Hypothalamus (tissue), 51 donors: ENCODE data around the gene GRB2.
A peak's percentile ranks its signal among the peaks of the same experiment; 100 is the strongest.
"Not testable (repeated sequence)": the region's sequence is repeated elsewhere in the genome, so short reads cannot be mapped to it uniquely, and the experiment has no call there.

Experiments used
- DNase-seq, 51 donors: peaks; one replicate each; lab custom pipeline; 2025; lab: John Stamatoyannopoulos, UW

GRB2 gene

DNA sequence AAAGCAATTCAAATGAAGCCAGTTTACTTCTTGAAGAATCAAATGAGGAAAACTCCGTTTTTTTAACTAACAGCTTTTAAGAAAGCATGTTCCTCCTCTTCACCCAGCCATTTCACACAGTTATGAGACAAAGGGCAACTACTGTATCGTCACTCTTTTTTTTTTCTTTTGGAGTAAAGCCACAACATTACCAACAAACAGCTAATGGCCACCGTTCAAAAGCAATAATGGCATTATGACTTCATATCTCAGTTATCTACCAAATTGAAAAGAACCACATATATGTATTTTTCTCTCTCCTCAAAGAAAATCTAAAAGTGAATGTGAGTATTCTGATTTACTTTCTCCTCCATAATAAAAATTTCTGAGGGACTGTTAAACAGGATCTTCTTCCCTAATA, 14.5 kb downstream of the GRB2 start:
- no peak for DNase-seq

DNA sequence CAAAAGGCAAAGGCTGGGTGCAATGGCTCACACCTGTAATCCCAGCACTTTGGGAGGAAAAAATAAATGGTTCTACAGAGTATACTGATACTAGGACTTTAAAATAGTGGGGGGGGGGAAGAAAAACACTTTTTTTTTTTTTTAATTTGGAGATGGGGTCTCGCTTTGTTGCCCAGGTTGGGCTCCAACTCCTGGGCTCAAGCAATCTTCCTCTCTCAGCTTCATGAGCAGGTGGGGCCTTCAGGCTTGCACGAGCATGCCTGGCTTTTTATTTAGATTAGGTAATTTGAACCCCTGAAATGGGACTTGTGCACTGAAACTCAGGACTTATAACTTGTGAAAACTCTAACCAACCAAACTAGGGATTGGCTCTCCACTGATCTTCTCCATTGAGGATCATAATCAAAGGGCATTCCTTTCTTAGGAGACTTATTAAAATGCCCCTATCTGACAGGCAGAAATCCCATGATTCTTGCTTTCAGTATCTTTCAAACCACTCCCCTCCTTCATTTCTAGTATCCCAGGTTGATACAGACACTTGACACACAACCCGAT, 16.9 kb downstream of the GRB2 start:
- DNase-seq = no peak

- no peak for DNase-seq
These were observed 17.7 kb downstream of the GRB2 start for GRCh38 chr17:75387771-75388170.

- DNase-seq = no peak
These were observed 19.0 kb downstream of the GRB2 start for GRCh38 chr17:75386430-75386829.

DNA sequence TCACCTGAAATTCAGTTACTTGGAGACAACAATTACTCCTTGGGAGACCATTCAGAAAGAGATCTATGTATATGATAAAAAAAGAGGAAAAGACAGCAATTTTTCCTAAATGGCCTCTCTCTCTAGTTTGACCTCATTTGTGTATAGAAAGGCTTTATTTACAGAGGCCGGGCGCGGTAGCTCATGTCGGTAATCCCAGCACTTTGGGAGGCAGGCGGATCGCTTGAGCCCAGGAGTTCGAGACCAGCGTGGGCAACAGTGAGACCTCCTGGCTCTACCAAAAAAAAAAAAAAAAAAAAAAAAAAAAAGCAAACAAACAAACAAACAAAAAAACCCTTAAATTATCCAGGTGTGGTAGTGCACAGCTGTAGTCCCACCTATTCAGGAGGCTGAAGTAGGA, 20.7 kb downstream of the GRB2 start:
- no peak for DNase-seq

GRCh38 chr17:75383842-75384195, 21.7 kb downstream of the GRB2 start:
- no peak for DNase-seq

DNA sequence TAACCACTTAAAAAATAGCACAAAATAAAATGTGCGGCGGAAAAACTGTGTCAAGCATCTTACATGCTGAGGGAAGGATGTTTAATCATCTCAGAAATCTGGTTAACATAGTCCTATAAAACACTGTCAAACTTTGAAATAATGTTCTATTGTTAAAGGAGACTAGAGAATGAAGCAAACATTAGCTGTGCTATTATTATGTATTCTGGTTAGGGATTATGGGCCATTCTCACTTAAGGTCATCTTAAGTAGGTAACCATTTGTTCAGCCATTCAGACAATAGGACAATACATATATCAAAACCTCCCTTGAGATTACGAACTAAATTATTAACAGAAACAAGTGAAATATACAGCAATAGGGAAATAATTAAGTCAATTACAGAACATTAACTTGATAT, 24.7 kb downstream of the GRB2 start:
- DNase-seq = no peak

DNA sequence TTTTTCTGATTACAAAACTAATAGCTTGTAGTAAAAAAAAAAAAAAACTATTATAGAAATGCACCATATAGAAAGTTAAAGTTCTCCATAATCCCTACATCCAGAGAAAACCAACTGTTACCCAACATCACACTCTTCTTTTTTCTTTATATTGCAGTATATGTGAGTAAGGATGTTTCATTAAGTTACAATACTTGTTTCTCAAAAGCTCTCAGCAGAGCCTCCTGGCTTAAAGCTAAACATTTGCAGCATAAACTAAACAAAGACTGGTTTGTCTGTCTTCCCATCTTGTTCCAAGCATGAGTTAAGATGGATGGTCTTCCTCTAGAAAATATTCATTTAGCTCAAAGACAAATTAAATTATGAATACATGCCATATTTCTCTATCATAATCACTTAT, 25.2 kb downstream of the GRB2 start:
- DNase-seq = no peak

- not testable (repeated sequence) for DNase-seq
These were observed 26.1 kb downstream of the GRB2 start for GRCh38 chr17:75379426-75379825.

DNA sequence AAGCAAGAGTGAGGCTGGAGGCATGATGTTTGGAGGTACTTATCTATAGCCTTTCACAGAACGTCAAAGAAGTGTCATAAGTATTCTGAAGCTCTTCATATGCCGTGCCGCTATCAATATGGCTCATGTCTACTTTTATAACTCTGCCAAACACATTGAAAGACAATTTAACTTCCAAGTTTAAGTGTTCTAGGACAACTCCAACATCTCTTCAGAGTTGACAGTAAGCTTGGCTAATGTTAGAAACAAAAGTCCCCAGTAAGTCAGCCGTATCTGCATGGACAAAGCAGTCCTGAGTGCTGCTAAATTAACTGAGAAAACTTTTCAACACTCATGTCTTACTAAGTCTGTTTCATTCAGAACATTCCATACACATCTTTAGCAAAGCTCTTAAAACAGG, 32.2 kb downstream of the GRB2 start:
- DNase-seq = no peak

DNA sequence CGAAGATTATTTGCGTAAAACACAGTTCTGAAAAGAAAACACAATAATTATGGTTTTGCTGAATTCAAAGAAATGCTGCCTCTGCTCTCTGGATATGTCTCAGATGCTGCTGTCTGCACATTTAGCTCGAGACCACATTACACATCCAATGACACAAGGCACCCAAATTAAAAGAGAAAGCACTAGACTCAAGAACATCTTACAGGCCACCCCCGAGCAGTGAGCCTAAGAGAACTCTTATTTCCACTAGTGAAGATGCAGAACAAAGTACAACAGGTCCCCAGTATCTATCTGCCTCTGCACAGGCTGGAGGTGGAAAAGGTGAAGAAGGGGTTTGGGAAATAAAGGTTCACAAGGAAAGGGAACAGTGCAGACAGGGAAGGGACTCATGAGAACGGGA, 33.5 kb downstream of the GRB2 start:
- DNase-seq = peak in 1 of 51 donors; percentile 31

- peak in 1 of 51 donors; percentile 20 for DNase-seq
These were observed 34.1 kb downstream of the GRB2 start for GRCh38 chr17:75371339-75371738.

DNA sequence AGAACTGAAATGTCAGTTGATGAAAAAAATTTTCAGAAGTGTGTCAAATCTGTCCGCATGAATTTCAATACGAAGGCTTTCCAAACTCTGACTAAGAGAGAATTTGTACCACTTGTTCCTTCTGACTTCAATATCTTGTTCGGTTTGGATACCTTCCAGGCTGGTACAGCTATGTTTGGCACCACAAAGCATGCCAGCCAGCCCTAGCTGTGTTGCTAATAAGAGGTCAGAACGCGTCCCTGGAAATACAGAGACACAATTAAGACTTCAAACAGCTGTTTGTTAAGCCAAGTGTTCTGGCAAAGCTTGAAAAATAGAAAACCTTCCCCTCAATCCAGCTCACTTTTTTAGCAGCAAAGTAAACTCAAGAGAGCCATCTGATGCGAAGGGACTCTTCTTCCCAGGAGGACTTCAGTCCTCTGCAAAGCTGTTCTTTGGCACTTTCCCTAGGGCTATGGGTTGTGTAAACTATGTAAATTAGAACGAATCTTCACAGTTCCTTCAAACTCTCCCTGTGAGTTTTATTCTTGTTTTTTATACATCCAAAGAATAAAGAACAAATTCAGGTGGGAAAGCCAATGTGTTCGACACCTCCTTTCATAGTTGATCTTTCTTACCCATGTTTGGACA, 35.1 kb downstream of the GRB2 start:
- DNase-seq = peak in 22 of 51 donors; percentile 3 to 72 (median 14)

DNA sequence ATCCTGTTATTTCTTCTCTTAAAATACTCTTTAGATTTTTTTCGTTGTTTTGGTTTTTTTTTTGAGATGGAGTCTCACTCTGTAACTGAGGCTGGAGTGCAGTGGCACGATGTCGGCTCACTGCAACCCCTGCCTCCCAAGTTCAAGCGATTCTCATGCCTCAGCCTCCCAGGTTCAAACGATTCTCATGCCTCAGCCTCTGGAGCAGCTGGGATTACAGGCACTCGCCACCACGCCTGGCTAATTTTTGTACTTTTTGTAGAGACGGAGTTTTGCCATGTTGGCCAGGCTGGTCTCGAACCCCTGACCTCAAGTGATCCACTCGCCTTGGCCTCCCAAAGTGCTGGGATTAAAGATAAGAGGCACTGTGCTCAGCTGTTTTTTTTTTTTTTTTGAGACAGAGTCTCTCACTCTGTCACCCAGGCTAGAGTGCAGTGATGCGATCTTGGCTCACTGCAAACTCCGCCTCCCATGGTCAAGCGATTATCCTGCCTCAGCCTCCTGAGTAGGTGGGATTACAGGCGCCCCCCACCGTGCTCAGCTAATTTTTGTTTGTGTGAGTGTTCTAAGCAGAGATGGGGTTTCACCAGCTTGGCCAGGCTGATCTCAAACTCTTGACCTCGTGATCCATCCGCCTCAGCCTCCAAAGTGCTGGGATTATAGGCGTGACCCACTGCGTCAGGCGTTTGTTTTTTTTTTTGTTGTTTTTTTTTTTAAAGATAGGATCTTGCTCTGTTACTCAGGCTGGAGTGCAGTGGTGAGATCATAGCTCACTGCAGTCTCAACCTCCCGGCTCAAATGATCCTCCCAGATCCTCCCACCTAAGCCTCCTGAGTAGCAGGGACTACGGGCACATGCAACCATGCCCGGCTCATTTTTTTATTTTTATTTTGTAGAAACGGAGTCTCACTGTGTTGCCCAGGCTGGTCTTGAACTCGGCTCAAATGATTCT, 37.4 kb downstream of the GRB2 start:
- not testable (repeated sequence) for DNase-seq

DNA sequence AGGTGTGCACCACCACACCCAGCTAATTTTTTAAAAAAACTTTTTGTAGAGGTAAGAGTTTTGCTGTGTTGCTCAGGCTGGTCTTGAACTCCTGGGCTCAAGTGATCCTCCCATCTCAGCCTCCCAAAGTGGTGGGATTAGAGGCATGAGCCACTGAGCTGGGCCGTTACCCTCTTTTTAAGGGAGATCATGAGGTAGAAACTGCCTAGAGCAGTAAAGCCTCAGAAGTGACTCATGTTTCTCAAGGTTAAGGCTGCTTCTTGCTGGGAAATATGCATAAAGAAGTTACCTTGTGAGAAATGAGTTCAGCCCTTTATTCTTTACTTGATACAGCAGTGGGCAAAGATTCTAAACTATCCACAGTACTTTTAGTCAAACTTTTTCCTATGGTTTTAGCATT, 38.2 kb downstream of the GRB2 start:
- DNase-seq = no peak

GRCh38 chr17:75366432-75366831, 39.0 kb downstream of the GRB2 start:
- no peak for DNase-seq

- no peak for DNase-seq
These were observed 39.6 kb downstream of the GRB2 start for GRCh38 chr17:75365931-75366275.

DNA sequence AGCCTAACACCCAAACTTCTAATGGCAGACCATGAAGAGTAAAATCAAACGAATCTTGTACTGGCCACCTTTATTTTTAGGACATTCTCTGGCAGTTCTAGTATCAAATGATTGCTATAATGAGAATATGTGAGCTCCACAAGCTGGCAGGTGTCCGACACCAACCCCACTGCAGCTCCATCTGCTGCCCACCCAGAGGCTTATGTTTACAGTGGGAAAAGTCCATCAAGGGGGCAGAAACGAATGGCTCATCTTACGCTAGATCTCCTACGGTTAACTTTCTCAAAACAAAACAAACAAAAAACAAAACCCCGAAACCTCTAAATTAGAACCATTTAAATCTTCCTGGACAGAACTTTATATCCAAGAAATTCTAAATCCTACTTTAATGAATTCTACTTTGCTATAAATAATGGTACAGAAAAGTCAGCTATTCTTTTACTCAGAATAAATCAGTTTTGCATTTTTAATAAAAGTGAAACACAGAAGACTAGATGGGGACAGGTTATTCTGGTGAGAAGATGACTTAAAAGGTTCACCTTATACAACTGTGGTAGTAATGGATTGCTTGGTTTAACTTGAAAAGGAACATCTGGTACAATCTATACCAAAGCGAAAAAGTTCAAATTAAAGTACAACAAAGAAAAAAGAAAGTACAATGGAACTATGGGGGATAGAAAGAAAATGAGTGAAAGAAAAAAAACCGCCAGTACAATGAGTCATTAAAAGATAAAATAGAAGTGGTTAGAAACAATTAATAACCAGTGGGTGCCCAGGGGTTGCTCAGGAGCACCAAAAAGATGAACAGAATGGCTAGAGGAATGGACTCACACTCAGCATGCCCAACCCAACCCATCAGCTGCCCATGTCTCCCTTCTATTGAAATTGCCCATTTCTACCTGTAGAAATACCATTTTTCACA, 40.2 kb downstream of the GRB2 start:
- DNase-seq = no peak

DNA sequence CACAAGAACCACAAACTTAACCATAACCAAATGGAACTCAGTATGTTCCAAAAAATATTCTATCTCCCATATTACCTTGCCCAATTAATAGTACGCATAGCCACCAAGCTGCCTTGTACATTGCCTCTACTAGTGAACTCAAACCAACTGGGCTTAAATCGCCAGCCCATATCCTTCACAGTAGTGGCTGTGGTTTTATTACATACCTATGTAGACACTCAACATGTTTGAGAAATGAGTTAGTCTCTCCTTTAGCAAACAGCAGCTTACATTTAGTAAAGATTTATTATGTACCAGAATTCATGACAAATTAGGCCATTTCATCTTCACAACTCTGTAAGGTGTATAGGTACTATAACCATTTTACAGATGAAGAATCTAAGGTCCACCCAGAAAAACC, 41.4 kb downstream of the GRB2 start:
- DNase-seq = no peak

- no peak for DNase-seq
These were observed 43.5 kb downstream of the GRB2 start for GRCh38 chr17:75361996-75362395.

DNA sequence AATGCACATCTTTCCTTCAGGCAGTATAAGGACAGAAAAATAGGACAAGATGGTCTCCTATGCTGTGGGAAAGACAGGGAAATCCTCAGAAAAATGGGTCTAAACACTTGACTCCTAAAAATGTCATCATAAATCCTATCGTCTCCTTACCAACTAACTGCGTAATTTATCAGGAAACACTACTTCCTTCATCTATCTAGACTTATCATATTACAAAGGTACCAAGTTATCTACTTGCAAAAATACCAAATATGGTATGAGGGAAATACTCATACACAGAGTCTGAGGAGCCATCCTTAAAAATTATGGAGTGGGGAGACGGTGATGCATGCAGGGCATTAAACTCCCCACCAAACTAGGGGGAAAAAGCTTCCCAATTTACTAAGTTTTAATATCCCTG, 44.1 kb downstream of the GRB2 start:
- no peak for DNase-seq
